H1 (cell line): ENCODE measurements around the gene S100PBP. TPM values are rescaled to one million over a fixed set of nuclear protein-coding genes. Genes with fewer than 3 reads are reported as not detected.

ENCODE experiments used
- CHD1 ChIP-seq: IDR thresholded peaks from 2 replicates; pipeline ENCODE4 v1.6.1; 2012; ENCODE audit warnings: low read depth, low read length, improper control_type of control experiment
- CHD7 ChIP-seq: fragments of 300-600 bp; sonication (generic); IDR thresholded peaks from 2 replicates; pipeline ENCODE4 v1.7.1; 2012; ENCODE audit warnings: low read length, moderate library complexity, mild to moderate bottlenecking, inconsistent platforms; ENCODE audit not compliant: insufficient replicate concordance
- GTF2F1 ChIP-seq: IDR thresholded peaks from 2 replicates; pipeline ENCODE4 v1.6.1; 2012; ENCODE audit warnings: low read depth, low read length, improper control_type of control experiment, borderline replicate concordance
- HDAC6 ChIP-seq: IDR thresholded peaks from one replicate; pipeline ENCODE4 v1.7.1; 2012; ENCODE audit warnings: low read depth, mild to moderate bottlenecking, inconsistent platforms, low read length, moderate library complexity
- NANOG ChIP-seq: IDR thresholded peaks from 2 replicates; pipeline ENCODE4 v1.6.1; 2011; ENCODE audit warnings: low read length, low read depth, mild to moderate bottlenecking, inconsistent platforms; ENCODE audit not compliant: insufficient read depth, poor library complexity, severe bottlenecking
- NRF1 ChIP-seq: IDR thresholded peaks from 2 replicates; pipeline ENCODE4 v1.6.1; 2011; ENCODE audit warnings: mild to moderate bottlenecking, low read depth, low read length, improper control_type of control experiment
- POLR2A ChIP-seq, 2 experiments: IDR thresholded peaks; 1 replicate in 1 of 2; 2 replicates in 1 of 2; pipeline ENCODE4 v1.6.1; 2011; ENCODE audit warnings: low read depth in 2 of 2, low read length in 2 of 2, mild to moderate bottlenecking in 2 of 2; ENCODE audit errors: control extremely low read depth in 1 of 2
- TBP ChIP-seq: IDR thresholded peaks from 2 replicates; pipeline ENCODE4 v1.6.1; 2011; ENCODE audit warnings: low read depth, low read length, improper control_type of control experiment
- TCF12 ChIP-seq: IDR thresholded peaks from 2 replicates; pipeline ENCODE4 v1.6.1; 2011; ENCODE audit warnings: low read depth, mild to moderate bottlenecking, low read length
- TEAD4 ChIP-seq: IDR thresholded peaks from 2 replicates; pipeline ENCODE4 v1.6.1; 2012; ENCODE audit warnings: low read depth, low read length, inconsistent platforms, mixed read lengths
- polyA plus RNA-seq, 7 experiments: library from polyadenylated mRNA; depleted of rRNA in 3 of 7; stranded (reverse) in 5 of 7; unstranded in 2 of 7; fragments of >200 nt in 5 of 7; fragments of 200-250 nt in 2 of 7; gene quantifications; 1 replicate in 5 of 7; 2 replicates in 1 of 7; 4 replicates in 1 of 7; pipeline versions ENCODE4 v1.2.1 to v1.2.3, GENCODE V29; 2011 to 2013; ENCODE audit warnings: missing spikeins in 2 of 7, mixed read lengths in 2 of 7
- total RNA-seq: library from RNA; stranded (reverse); fragmentation: NEBNext Ultra II Directional; extraction: Animal tissue kit (Norgen Biotek cat#: 25700); gene quantifications from 2 replicates; pipeline ENCODE4 v1.2.1, GENCODE V29; 2021

The S100PBP gene
- total and polyA plus RNA-seq, 2 of the 8 experiments (the other 6 are each of a cell fraction or from before 2014, with no cell fraction given) = 43.8 to 68.3 TPM

- TF ChIP-seq CHD7 (no peak), TBP (no peak), TCF12 (peak; percentile 68; the same call in 1 of the 2 replicates), NANOG (no peak), POLR2A (IDR thresholded peaks at IDR 0.05; ENCODE audit: control extremely low read depth in 1 of 2, low read depth in 2 of 2, low read length in 2 of 2) (no peak; a peak in 1 of 3 replicates), CHD1 (no peak), GTF2F1 (peak; percentile 9; the same call in 1 of the 2 replicates), NRF1 (0 out of 2 replicates have a peak, but pooled peaks have one; percentile 2), TEAD4 (0 out of 2 replicates have a peak, but pooled peaks have one; percentile 15), HDAC6 (no peak)
These were observed 75.1 kb downstream of the S100PBP start (continued) for GRCh38 chr1:32892368-32893197.
